ENCODE measurements around the gene SRSF3. TPM values are rescaled to one million over a fixed set of nuclear protein-coding genes. Genes with fewer than 3 reads are reported as not detected.
A peak's percentile ranks its signal among the peaks of the same experiment; 100 is the strongest.
"Not testable (repeated sequence)": the region's sequence is repeated elsewhere in the genome, so short reads cannot be mapped to it uniquely, and the experiment has no call there.

Gene SRSF3
- total RNA-seq, 1 donor from 2014 or later, result 209 TPM

DNA sequence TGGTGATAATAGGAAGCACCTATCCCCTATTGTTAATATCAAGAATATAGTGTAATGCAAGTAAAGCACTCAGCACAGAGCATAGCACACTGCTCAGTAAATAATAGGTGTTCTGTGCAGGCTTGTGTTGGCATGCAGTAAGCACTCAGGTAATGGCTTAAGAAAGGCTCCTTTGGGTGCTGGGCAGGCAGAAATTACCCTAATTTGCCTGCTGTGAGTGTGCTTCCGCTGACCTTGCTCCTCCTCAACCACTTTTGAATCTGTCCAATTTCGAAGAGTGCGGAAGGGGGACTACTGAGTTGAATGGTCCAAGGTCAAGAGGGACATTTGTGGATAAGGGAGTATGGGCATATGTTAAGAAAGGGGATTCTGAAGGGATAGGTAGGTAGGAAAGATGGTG lies 15.4 kb downstream of the SRSF3 start:
- TF ChIP-seq, protein P1, sequence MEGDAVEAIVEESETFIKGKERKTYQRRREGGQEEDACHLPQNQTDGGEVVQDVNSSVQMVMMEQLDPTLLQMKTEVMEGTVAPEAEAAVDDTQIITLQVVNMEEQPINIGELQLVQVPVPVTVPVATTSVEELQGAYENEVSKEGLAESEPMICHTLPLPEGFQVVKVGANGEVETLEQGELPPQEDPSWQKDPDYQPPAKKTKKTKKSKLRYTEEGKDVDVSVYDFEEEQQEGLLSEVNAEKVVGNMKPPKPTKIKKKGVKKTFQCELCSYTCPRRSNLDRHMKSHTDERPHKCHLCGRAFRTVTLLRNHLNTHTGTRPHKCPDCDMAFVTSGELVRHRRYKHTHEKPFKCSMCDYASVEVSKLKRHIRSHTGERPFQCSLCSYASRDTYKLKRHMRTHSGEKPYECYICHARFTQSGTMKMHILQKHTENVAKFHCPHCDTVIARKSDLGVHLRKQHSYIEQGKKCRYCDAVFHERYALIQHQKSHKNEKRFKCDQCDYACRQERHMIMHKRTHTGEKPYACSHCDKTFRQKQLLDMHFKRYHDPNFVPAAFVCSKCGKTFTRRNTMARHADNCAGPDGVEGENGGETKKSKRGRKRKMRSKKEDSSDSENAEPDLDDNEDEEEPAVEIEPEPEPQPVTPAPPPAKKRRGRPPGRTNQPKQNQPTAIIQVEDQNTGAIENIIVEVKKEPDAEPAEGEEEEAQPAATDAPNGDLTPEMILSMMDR (IDR thresholded peaks at IDR 0.05), result no peak
- no peak for DNase-seq (ENCODE audit: extremely low spot score, unreplicated experiment)
- no peaks in the 10 kb centered on the region for H3K27me3 Mint-ChIP-seq (ENCODE audit: unreplicated experiment)
- H3K36me3 Mint-ChIP-seq (ENCODE audit: unreplicated experiment), result peaks cover 52% of the 10 kb centered on the region
- H3K9me3 Mint-ChIP-seq (ENCODE audit: unreplicated experiment), result no peaks in the 10 kb centered on the region
- H3K27ac Mint-ChIP-seq (ENCODE audit: unreplicated experiment), result peak overlapping the region; percentile 59
- H3K4me1 Mint-ChIP-seq (ENCODE audit: unreplicated experiment), result peaks cover 26% of the 10 kb centered on the region
- H3K4me3 Mint-ChIP-seq (ENCODE audit: unreplicated experiment), result no peak overlapping the region

GRCh38 chr6:36610041-36610955 lies 16.1 kb downstream of the SRSF3 start:
- no peak overlapping the region for H3K4me3 Mint-ChIP-seq (ENCODE audit: unreplicated experiment)
- TF ChIP-seq, protein P1 (IDR thresholded peaks at IDR 0.05), result no peak
- no peaks in the 10 kb centered on the region for H3K9me3 Mint-ChIP-seq (ENCODE audit: unreplicated experiment)
- no peaks in the 10 kb centered on the region for H3K27me3 Mint-ChIP-seq (ENCODE audit: unreplicated experiment)
- peaks cover 46% of the 10 kb centered on the region for H3K36me3 Mint-ChIP-seq (ENCODE audit: unreplicated experiment)
- H3K4me1 Mint-ChIP-seq (ENCODE audit: unreplicated experiment), result peaks cover 19% of the 10 kb centered on the region
- DNase-seq (ENCODE audit: extremely low spot score, unreplicated experiment), result no peak
- peak overlapping the region; percentile 59 for H3K27ac Mint-ChIP-seq (ENCODE audit: unreplicated experiment)

DNA sequence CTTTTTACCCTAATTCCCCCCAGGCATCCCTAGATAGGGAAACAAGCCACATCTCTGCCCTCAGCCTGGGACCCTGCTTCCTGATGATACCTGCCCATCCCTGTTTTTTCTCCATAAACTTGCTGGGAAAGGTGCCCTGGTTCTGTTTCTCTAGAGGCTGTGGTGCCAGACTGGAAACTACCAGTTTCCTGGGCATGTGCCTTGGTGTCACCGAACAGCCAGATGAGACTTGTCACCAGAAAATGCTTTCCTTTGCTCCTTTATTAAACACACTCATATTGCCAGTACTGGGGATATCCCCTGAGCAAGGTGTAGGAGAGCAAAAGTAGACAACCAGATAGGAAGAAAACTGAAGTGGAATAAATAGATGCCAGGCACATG lies 16.8 kb downstream of the SRSF3 start:
- no peaks in the 10 kb centered on the region for H3K27me3 Mint-ChIP-seq (ENCODE audit: unreplicated experiment)
- DNase-seq (ENCODE audit: extremely low spot score, unreplicated experiment), result no peak
- no peaks in the 10 kb centered on the region for H3K9me3 Mint-ChIP-seq (ENCODE audit: unreplicated experiment)
- TF ChIP-seq, protein P1 (IDR thresholded peaks at IDR 0.05), result no peak
- H3K36me3 Mint-ChIP-seq (ENCODE audit: unreplicated experiment), result peaks cover 40% of the 10 kb centered on the region
- H3K27ac Mint-ChIP-seq (ENCODE audit: unreplicated experiment), result peak overlapping the region; percentile 47
- H3K4me3 Mint-ChIP-seq (ENCODE audit: unreplicated experiment), result no peak overlapping the region
- peaks cover 13% of the 10 kb centered on the region for H3K4me1 Mint-ChIP-seq (ENCODE audit: unreplicated experiment)

DNA sequence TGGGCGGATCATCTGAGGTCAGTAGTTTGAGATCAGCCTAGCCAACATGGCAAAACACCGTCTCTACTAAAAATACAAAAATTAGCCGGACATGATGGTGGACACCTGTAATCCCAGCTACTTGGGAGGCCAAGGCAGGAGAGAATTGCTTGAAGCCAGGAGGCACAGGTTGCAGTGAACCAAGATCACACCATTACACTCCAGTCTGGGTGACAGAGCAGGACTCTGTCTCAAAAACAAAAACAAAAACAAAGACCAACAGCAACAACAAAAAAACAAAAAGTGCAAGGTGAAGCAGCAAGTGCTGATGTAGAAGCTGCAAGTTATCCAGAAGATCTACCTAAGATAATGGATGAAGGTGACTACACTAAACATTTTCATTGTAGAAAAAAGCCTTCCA lies 17.5 kb downstream of the SRSF3 start:
- not testable (repeated sequence) for DNase-seq (ENCODE audit: extremely low spot score, unreplicated experiment); H3K9me3 Mint-ChIP-seq (ENCODE audit: unreplicated experiment); H3K27me3 Mint-ChIP-seq (ENCODE audit: unreplicated experiment); H3K4me1 Mint-ChIP-seq (ENCODE audit: unreplicated experiment); H3K4me3 Mint-ChIP-seq (ENCODE audit: unreplicated experiment)
- peaks cover 36% of the 10 kb centered on the region for H3K36me3 Mint-ChIP-seq (ENCODE audit: unreplicated experiment)
- peak overlapping the region; percentile 18 for H3K27ac Mint-ChIP-seq (ENCODE audit: unreplicated experiment)

- no peak for DNase-seq (ENCODE audit: extremely low spot score, unreplicated experiment)
- TF ChIP-seq, protein P1 (IDR thresholded peaks at IDR 0.05), result no peak
- Mint-ChIP-seq H3K9me3 (ENCODE audit: unreplicated experiment) (no peaks in the 10 kb centered on the region), H3K27me3 (ENCODE audit: unreplicated experiment) (no peaks in the 10 kb centered on the region), H3K27ac (ENCODE audit: unreplicated experiment) (no peak overlapping the region), H3K36me3 (ENCODE audit: unreplicated experiment) (peaks cover 35% of the 10 kb centered on the region), H3K4me3 (ENCODE audit: unreplicated experiment) (no peak overlapping the region), H3K4me1 (ENCODE audit: unreplicated experiment) (peaks cover 6% of the 10 kb centered on the region)
These were observed 18.0 kb downstream of the SRSF3 start for GRCh38 chr6:36612101-36612625.

All from osteocyte (in vitro differentiated cells).